ENCODE results near the gene ALKBH7.

DNA sequence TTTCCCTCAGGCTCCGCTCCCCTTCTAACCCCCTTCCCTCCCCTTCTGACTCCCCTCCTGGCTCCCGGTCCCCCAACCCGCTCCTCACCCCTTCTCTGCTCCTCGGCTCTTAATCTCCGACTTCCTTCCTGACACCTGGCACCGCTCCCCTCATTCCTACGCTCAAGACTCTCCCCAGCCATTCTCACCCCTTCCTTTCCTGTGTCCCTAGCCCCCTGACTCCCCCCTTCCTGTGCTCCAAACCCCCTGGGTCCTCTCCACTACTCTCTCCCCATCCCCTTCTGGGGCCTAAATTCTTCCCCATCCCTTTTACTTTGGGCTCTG lies 10.6 kb upstream of the ALKBH7 start:
- TF ChIP-seq EZH2phosphoT487 (IDR thresholded peaks at IDR 0.05; ENCODE audit: insufficient read depth, low read depth) = no peak
- TF ChIP-seq EZH2 (IDR thresholded peaks at IDR 0.05; ENCODE audit: insufficient read depth, poor library complexity, severe bottlenecking) = no peak
